H1 (cell line): ENCODE measurements around the gene CDC42BPB. TPM values are rescaled to one million over a fixed set of nuclear protein-coding genes. Genes with fewer than 3 reads are reported as not detected.

Experiments
- ASH2L ChIP-seq: fragments of 200-600, 300-600 bp; sonication (generic); IDR thresholded peaks from one replicate; pipeline ENCODE4 v1.7.1; 2017; ENCODE audit warnings: low read length
- CEBPB ChIP-seq: IDR thresholded peaks from 2 replicates; pipeline ENCODE4 v1.6.1; 2012; ENCODE audit warnings: low read depth, low read length
- JUND ChIP-seq: IDR thresholded peaks from 2 replicates; pipeline ENCODE4 v1.6.1; 2011; ENCODE audit warnings: mild to moderate bottlenecking, improper control_type of control experiment, low read length
- KDM4A ChIP-seq: IDR thresholded peaks from one replicate; pipeline ENCODE4 v1.7.1; 2012; ENCODE audit warnings: low read depth, mild to moderate bottlenecking, moderate library complexity, low read length, inconsistent platforms; ENCODE audit not compliant: severe bottlenecking
- SRF ChIP-seq: IDR thresholded peaks from 2 replicates; pipeline ENCODE4 v1.6.1; 2011; ENCODE audit warnings: mild to moderate bottlenecking, low read depth, low read length, moderate library complexity
- polyA plus RNA-seq, 7 experiments: library from polyadenylated mRNA; depleted of rRNA in 3 of 7; stranded (reverse) in 5 of 7; unstranded in 2 of 7; fragments of >200 nt in 5 of 7; fragments of 200-250 nt in 2 of 7; gene quantifications; 1 replicate in 5 of 7; 2 replicates in 1 of 7; 4 replicates in 1 of 7; pipeline versions ENCODE4 v1.2.1 to v1.2.3, GENCODE V29; 2011 to 2013; ENCODE audit warnings: missing spikeins in 2 of 7, mixed read lengths in 2 of 7
- total RNA-seq: library from RNA; stranded (reverse); fragmentation: NEBNext Ultra II Directional; extraction: Animal tissue kit (Norgen Biotek cat#: 25700); gene quantifications from 2 replicates; pipeline ENCODE4 v1.2.1, GENCODE V29; 2021
- TF ChIP-seq, protein P1 (sequence below): fragments of 300-600 bp; sonication (generic); IDR thresholded peaks from 2 replicates; pipeline ENCODE4 v1.7.1; 2012; ENCODE audit warnings: low read length, moderate library complexity, mild to moderate bottlenecking, inconsistent platforms; ENCODE audit not compliant: insufficient replicate concordance

Gene CDC42BPB
- total and polyA plus RNA-seq, 2 of the 8 experiments (the other 6 are each of a cell fraction or from before 2014, with no cell fraction given) = 51.2 to 88.2 TPM

DNA sequence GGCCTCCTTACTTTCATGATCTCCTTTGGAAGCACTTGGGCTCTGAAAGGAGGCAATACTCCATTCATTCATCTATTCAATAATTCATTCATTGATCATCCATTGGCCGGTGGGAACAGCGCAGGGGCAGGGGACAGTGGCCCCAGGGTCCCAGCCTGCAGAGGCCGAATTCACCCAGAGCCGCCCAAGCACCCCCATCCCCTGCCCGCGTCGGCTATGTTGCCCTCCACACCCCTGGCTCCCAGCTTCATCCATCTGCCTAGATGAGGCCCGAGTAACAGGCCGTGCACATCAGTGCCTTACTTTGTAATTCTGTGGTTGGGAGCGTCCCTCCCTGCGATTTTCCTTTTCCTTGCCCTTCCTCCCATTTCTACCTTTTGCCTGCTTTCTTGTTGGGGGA is 131.7 kb downstream of the CDC42BPB start (continued):
- TF ChIP-seq, protein P1, sequence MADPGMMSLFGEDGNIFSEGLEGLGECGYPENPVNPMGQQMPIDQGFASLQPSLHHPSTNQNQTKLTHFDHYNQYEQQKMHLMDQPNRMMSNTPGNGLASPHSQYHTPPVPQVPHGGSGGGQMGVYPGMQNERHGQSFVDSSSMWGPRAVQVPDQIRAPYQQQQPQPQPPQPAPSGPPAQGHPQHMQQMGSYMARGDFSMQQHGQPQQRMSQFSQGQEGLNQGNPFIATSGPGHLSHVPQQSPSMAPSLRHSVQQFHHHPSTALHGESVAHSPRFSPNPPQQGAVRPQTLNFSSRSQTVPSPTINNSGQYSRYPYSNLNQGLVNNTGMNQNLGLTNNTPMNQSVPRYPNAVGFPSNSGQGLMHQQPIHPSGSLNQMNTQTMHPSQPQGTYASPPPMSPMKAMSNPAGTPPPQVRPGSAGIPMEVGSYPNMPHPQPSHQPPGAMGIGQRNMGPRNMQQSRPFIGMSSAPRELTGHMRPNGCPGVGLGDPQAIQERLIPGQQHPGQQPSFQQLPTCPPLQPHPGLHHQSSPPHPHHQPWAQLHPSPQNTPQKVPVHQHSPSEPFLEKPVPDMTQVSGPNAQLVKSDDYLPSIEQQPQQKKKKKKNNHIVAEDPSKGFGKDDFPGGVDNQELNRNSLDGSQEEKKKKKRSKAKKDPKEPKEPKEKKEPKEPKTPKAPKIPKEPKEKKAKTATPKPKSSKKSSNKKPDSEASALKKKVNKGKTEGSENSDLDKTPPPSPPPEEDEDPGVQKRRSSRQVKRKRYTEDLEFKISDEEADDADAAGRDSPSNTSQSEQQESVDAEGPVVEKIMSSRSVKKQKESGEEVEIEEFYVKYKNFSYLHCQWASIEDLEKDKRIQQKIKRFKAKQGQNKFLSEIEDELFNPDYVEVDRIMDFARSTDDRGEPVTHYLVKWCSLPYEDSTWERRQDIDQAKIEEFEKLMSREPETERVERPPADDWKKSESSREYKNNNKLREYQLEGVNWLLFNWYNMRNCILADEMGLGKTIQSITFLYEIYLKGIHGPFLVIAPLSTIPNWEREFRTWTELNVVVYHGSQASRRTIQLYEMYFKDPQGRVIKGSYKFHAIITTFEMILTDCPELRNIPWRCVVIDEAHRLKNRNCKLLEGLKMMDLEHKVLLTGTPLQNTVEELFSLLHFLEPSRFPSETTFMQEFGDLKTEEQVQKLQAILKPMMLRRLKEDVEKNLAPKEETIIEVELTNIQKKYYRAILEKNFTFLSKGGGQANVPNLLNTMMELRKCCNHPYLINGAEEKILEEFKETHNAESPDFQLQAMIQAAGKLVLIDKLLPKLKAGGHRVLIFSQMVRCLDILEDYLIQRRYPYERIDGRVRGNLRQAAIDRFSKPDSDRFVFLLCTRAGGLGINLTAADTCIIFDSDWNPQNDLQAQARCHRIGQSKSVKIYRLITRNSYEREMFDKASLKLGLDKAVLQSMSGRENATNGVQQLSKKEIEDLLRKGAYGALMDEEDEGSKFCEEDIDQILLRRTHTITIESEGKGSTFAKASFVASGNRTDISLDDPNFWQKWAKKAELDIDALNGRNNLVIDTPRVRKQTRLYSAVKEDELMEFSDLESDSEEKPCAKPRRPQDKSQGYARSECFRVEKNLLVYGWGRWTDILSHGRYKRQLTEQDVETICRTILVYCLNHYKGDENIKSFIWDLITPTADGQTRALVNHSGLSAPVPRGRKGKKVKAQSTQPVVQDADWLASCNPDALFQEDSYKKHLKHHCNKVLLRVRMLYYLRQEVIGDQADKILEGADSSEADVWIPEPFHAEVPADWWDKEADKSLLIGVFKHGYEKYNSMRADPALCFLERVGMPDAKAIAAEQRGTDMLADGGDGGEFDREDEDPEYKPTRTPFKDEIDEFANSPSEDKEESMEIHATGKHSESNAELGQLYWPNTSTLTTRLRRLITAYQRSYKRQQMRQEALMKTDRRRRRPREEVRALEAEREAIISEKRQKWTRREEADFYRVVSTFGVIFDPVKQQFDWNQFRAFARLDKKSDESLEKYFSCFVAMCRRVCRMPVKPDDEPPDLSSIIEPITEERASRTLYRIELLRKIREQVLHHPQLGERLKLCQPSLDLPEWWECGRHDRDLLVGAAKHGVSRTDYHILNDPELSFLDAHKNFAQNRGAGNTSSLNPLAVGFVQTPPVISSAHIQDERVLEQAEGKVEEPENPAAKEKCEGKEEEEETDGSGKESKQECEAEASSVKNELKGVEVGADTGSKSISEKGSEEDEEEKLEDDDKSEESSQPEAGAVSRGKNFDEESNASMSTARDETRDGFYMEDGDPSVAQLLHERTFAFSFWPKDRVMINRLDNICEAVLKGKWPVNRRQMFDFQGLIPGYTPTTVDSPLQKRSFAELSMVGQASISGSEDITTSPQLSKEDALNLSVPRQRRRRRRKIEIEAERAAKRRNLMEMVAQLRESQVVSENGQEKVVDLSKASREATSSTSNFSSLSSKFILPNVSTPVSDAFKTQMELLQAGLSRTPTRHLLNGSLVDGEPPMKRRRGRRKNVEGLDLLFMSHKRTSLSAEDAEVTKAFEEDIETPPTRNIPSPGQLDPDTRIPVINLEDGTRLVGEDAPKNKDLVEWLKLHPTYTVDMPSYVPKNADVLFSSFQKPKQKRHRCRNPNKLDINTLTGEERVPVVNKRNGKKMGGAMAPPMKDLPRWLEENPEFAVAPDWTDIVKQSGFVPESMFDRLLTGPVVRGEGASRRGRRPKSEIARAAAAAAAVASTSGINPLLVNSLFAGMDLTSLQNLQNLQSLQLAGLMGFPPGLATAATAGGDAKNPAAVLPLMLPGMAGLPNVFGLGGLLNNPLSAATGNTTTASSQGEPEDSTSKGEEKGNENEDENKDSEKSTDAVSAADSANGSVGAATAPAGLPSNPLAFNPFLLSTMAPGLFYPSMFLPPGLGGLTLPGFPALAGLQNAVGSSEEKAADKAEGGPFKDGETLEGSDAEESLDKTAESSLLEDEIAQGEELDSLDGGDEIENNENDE = no peak
- TF ChIP-seq KDM4A = no peak
- no peak for TF ChIP-seq CEBPB
- no peak for TF ChIP-seq SRF
- no peak for TF ChIP-seq JUND
- TF ChIP-seq ASH2L = no peak
